HCT116 (cell line): ENCODE measurements around the gene NFIA. TPM values are rescaled to one million over a fixed set of nuclear protein-coding genes. Genes with fewer than 3 reads are reported as not detected.

ENCODE experiments used
- ATAC-seq: fragments of 200-7000 bp; cut with Tn5 transposase; 2 replicates; pipeline ENCODE4 v1.9.1; 2020; ENCODE audit warnings: mild to moderate bottlenecking, moderate library complexity
- BruUV-seq: library from RNA; stranded (reverse); fragments of 400-500 nt; replicated peaks from 2 replicates; lab custom pipeline; 2021; lab: Mats Ljungman, UMichigan
- CTCF ChIA-PET: fragments of 300-600 bp; sonication (Branson Sonifier 250); formaldehyde crosslinking; loops from one replicate; lab custom pipeline; 2021; ENCODE audit warnings: antibody characterized with exemption; lab: Charles Lee
- POLR2A ChIA-PET: fragments of 300-600, 350-600 bp; sonication (Branson Sonifier 250); formaldehyde crosslinking; loops from one replicate; lab custom pipeline; 2021; ENCODE audit warnings: antibody characterized with exemption; lab: Charles Lee
- RAD21 ChIA-PET, 2 experiments: fragments of 300-600 bp; sonication (Branson Sonifier 250); formaldehyde crosslinking; loops; one replicate each; lab custom pipeline; 2023; ENCODE audit warnings: low total read pairs in 2 of 2; ENCODE audit not compliant: uncharacterized antibody in 2 of 2, unreplicated experiment in 2 of 2, low non-redundant PET in 1 of 2; lab: Charles Lee
- DNase-seq: peaks from one replicate; pipeline ENCODE4 v3.0.0-alpha.2; 2010; ENCODE audit warnings: low read depth, low spot score
- H2AFZ ChIP-seq: fragments of 200-600 bp; shearing (Covaris generic), sonication (generic); 2 replicates; pipeline ENCODE4 v1.6.1; 2017; ENCODE audit warnings: low read depth, mixed run types, mixed read lengths, antibody characterized with exemption, low read length; ENCODE audit not compliant: poor library complexity, severe bottlenecking
- H3K27ac ChIP-seq: 2 replicates; pipeline ENCODE4 v1.5.1; 2012; ENCODE audit warnings: low read depth, low read length
- H3K27me3 ChIP-seq: fragments of 200-600 bp; sonication (generic); 2 replicates; pipeline ENCODE4 v1.6.1; 2016; ENCODE audit warnings: mixed run types, low read length, mixed read lengths; ENCODE audit not compliant: insufficient read depth
- H3K36me3 ChIP-seq, 2 experiments: fragments of 200-500 bp in 1 of 2; fragments of 200-600 bp in 1 of 2; sonication (Bioruptor generic) in 1 of 2; sonication (generic) in 1 of 2; 2 replicates each; pipeline versions ENCODE4 v1.5.1 to v1.6.1; 2014 to 2016; ENCODE audit warnings: low read length in 2 of 2, inconsistent platforms in 1 of 2, mixed read lengths in 1 of 2, mixed run types in 1 of 2; ENCODE audit not compliant: insufficient read depth in 2 of 2, control insufficient read depth in 1 of 2
- H3K4me1 ChIP-seq, 2 experiments: fragments of 200-600 bp in 1 of 2; sonication (generic) in 1 of 2; 2 replicates each; pipeline versions ENCODE4 v1.5.1 to v1.6.1; 2012 to 2017; ENCODE audit warnings: low read length in 2 of 2, inconsistent platforms in 1 of 2, mild to moderate bottlenecking in 1 of 2, mixed read lengths in 1 of 2, mixed run types in 1 of 2, moderate library complexity in 1 of 2; ENCODE audit not compliant: insufficient read depth in 2 of 2, control insufficient read depth in 1 of 2
- H3K4me2 ChIP-seq: fragments of 200-600 bp; sonication (generic); 2 replicates; pipeline ENCODE4 v1.6.1; 2017; ENCODE audit warnings: mixed run types, low read length, mixed read lengths
- H3K4me3 ChIP-seq, 2 experiments: fragments of 200-600 bp in 1 of 2; sonication (generic) in 1 of 2; replicated peaks in 1 of 2; 2 replicates each; pipeline ENCODE4 v1.5.1; 2011 to 2016; ENCODE audit warnings: low read length in 2 of 2, control low read depth in 1 of 2, low read depth in 1 of 2, mild to moderate bottlenecking in 1 of 2, mixed read lengths in 1 of 2, mixed run types in 1 of 2
- H3K79me2 ChIP-seq: fragments of 200-600 bp; sonication (generic); 2 replicates; pipeline ENCODE4 v1.6.1; 2017; ENCODE audit warnings: mild to moderate bottlenecking, mixed run types, low read length, moderate library complexity, mixed read lengths; ENCODE audit not compliant: insufficient read depth
- H3K9ac ChIP-seq: fragments of 200-600 bp; sonication (generic); 2 replicates; pipeline ENCODE4 v1.6.1; 2016; ENCODE audit warnings: low read length, mixed read lengths
- H3K9me2 ChIP-seq: fragments of 200-600 bp; sonication (generic), shearing (Covaris generic); 2 replicates; pipeline ENCODE4 v1.6.1; 2017; ENCODE audit warnings: mixed run types, mild to moderate bottlenecking, moderate library complexity; ENCODE audit not compliant: insufficient read depth
- H3K9me3 ChIP-seq, 2 experiments: fragments of 200-500 bp in 1 of 2; fragments of 200-600 bp in 1 of 2; sonication (Bioruptor generic) in 1 of 2; sonication (generic) in 1 of 2; 2 replicates each; pipeline ENCODE4 v1.6.1; 2014 to 2017; ENCODE audit warnings: low read length in 2 of 2, mixed read lengths in 2 of 2, inconsistent platforms in 1 of 2, low read depth in 1 of 2, mild to moderate bottlenecking in 1 of 2, mixed run types in 1 of 2, moderate library complexity in 1 of 2; ENCODE audit not compliant: control insufficient read depth in 1 of 2, insufficient read depth in 1 of 2
- H4K20me1 ChIP-seq: fragments of 200-600 bp; sonication (generic), shearing (Covaris generic); 2 replicates; pipeline ENCODE4 v1.6.1; 2017; ENCODE audit warnings: mixed run types, mild to moderate bottlenecking, moderate library complexity; ENCODE audit not compliant: insufficient read depth
- ATF3 ChIP-seq: IDR thresholded peaks from 2 replicates; pipeline ENCODE4 v1.6.1; 2012
- ELF1 ChIP-seq: IDR thresholded peaks from 2 replicates; pipeline ENCODE4 v1.6.1; 2012; ENCODE audit warnings: low read depth, borderline replicate concordance
- FOSL1 ChIP-seq: IDR thresholded peaks from 2 replicates; pipeline ENCODE4 v1.6.1; 2012; ENCODE audit warnings: low read depth
- JUND ChIP-seq: IDR thresholded peaks from 2 replicates; pipeline ENCODE4 v1.6.1; 2012
- MAX ChIP-seq: IDR thresholded peaks from 2 replicates; pipeline ENCODE4 v1.6.1; 2012
- RAD21 ChIP-seq: IDR thresholded peaks from 2 replicates; pipeline ENCODE4 v1.6.1; 2012; ENCODE audit warnings: low read depth, mild to moderate bottlenecking
- REST ChIP-seq: IDR thresholded peaks from 2 replicates; pipeline ENCODE4 v1.6.1; 2012; ENCODE audit warnings: low read depth
- SRF ChIP-seq: IDR thresholded peaks from 2 replicates; pipeline ENCODE4 v1.6.1; 2012; ENCODE audit warnings: low read depth
- ZBTB33 ChIP-seq: IDR thresholded peaks from 2 replicates; pipeline ENCODE4 v1.6.1; 2011; ENCODE audit warnings: mild to moderate bottlenecking, low read length, moderate library complexity; ENCODE audit not compliant: insufficient replicate concordance; ENCODE audit errors: extremely low read depth
- ZNF274 ChIP-seq: fragments of 200-500 bp; sonication (Bioruptor generic); IDR thresholded peaks from 2 replicates; pipeline ENCODE4 v1.6.1; 2014; ENCODE audit warnings: mild to moderate bottlenecking, low read depth, low read length, inconsistent platforms
- intact Hi-C: fragments of 100-400 bp; cut with micrococcal nuclease; formaldehyde crosslinking; loops from 2 replicates; pipeline ENCODE4 v1.10.0; 2022
- total RNA-seq: library from RNA; stranded (reverse); gene quantifications from one replicate; pipeline ENCODE4 v1.2.1, GENCODE V29; 2021; ENCODE audit not compliant: unreplicated experiment

The NFIA gene
- total RNA-seq, 1 experiment from 2014 or later: 17.2 TPM

- no peak overlapping the region for H3K4me3 ChIP-seq
- H3K79me2 ChIP-seq: peaks cover 70% of the 10 kb centered on the region
- DNase-seq: no peak
- TF ChIP-seq ZNF274 (no peak), ZBTB33 (no peak), FOSL1 (no peak), REST (no peak), ELF1 (no peak), SRF (no peak), RAD21 (no peak), ATF3 (no peak), JUND (no peak), MAX (no peak)
- H3K27ac ChIP-seq: no peak overlapping the region
- H3K4me1 ChIP-seq: peaks cover under 1 to 3% of the 10 kb centered on the region in 2 experiments; a peak in 3 of 4 replicates
- ChIA-PET RAD21 (interaction anchor here in 1 of 2 experiments (0.8 kb wide), 1 partner anchor 40 kb away, joined by 3 read pairs; no protein-coding TSS in a partner anchor), POLR2A (no interaction called here), CTCF (interaction anchor here (1.5 kb wide), 1 partner anchor 39 kb away, joined by 3 read pairs; no protein-coding TSS in a partner anchor)
- peaks cover 5 to 6% of the 10 kb centered on the region in 2 experiments; a peak in 1 of 4 replicates for H3K36me3 ChIP-seq
- no peaks in the 10 kb centered on the region for H4K20me1 ChIP-seq
- ATAC-seq: no peak
- H3K27me3 ChIP-seq: no peaks in the 10 kb centered on the region
- H3K9ac ChIP-seq: no peak overlapping the region
- H3K9me2 ChIP-seq: no peaks in the 10 kb centered on the region
- BruUV-seq: no TSS peak
- no peak overlapping the region for H2AFZ ChIP-seq
- intact Hi-C loops: no loop called here
- H3K4me2 ChIP-seq: no peak overlapping the region
- H3K9me3 ChIP-seq: no peaks in the 10 kb centered on the region
Measured at GRCh38 chr1:61089338-61089737, 7.0 kb downstream of the NFIA start.
